Natural killer cell (primary cell): ENCODE results near the gene RPL36. TPM values are rescaled to one million over a fixed set of nuclear protein-coding genes. Genes with fewer than 3 reads are reported as not detected.
"Not testable (repeated sequence)": the region's sequence is repeated elsewhere in the genome, so short reads cannot be mapped to it uniquely, and the experiment has no call there.

Source experiments
- ATAC-seq, 3 donors: fragments of 150-1000 bp in 2 of 3; fragments of 200-7000 bp in 1 of 3; cut with Tn5 transposase; 1 replicate in 1 of 3; 2 replicates in 2 of 3; pipeline ENCODE4 v1.10.0; 2021; ENCODE audit warnings: mild to moderate bottlenecking in 2 of 3, moderate library complexity in 2 of 3
- DNase-seq, 2 donors: peaks; one replicate each; pipeline versions ENCODE4 v3.0.0 to v3.0.0-alpha.2; 2013 to 2021; ENCODE audit warnings: mixed read lengths in 1 of 2
- H3K27ac ChIP-seq: one replicate; pipeline ENCODE4 v1.5.1; 2013; ENCODE audit warnings: mild to moderate bottlenecking, low read length
- H3K27me3 ChIP-seq: one replicate; pipeline ENCODE4 v1.6.1; 2013; ENCODE audit warnings: low read length; ENCODE audit not compliant: control insufficient read depth, insufficient read depth
- H3K36me3 ChIP-seq: one replicate; pipeline ENCODE4 v1.6.1; 2013; ENCODE audit warnings: low read length; ENCODE audit not compliant: control insufficient read depth, insufficient read depth
- H3K4me1 ChIP-seq: one replicate; pipeline ENCODE4 v1.6.1; 2013; ENCODE audit warnings: low read length; ENCODE audit not compliant: control insufficient read depth, insufficient read depth
- H3K4me3 ChIP-seq: one replicate; pipeline ENCODE4 v1.5.1; 2013; ENCODE audit warnings: low read length
- H3K9me3 ChIP-seq: one replicate; pipeline ENCODE4 v1.6.1; 2013; ENCODE audit warnings: low read length; ENCODE audit not compliant: control insufficient read depth, insufficient read depth
- H3K27ac Mint-ChIP-seq, 2 donors: one replicate each; pipeline ENCODE4 v1.8.0; 2022; ENCODE audit warnings: mild to moderate bottlenecking in 2 of 2, mixed read lengths in 2 of 2, moderate library complexity in 1 of 2
- H3K27me3 Mint-ChIP-seq, 2 donors: one replicate each; pipeline ENCODE4 v1.8.0; 2022; ENCODE audit warnings: low read depth in 2 of 2, mixed read lengths in 2 of 2
- H3K36me3 Mint-ChIP-seq: one replicate; pipeline ENCODE4 v1.8.0; 2022; ENCODE audit warnings: mixed read lengths
- H3K4me1 Mint-ChIP-seq, 2 donors: one replicate each; pipeline ENCODE4 v1.8.0; 2022; ENCODE audit warnings: mixed read lengths in 2 of 2
- H3K4me3 Mint-ChIP-seq: one replicate; pipeline ENCODE4 v1.8.0; 2022; ENCODE audit warnings: mild to moderate bottlenecking, moderate library complexity, mixed read lengths
- H3K9me3 Mint-ChIP-seq, 2 donors: one replicate each; pipeline ENCODE4 v1.8.0; 2022; ENCODE audit warnings: mixed read lengths in 2 of 2
- CTCF ChIP-seq: fragments of 200-600 bp; IDR thresholded peaks from one replicate; pipeline ENCODE4 v1.8.0; 2022; ENCODE audit warnings: antibody characterized with exemption
- whole genome bisulfite sequencing: methylation state at CpG from one replicate; pipeline ENCODE4 v1.1.7; 2013; ENCODE audit warnings: missing lambda C conversion rate; ENCODE audit not compliant: insufficient coverage; 5-methylcytosine and 5-hydroxymethylcytosine counted together
- intact Hi-C: fragments of 100-400 bp; cut with micrococcal nuclease; formaldehyde crosslinking; loops from one replicate; pipeline ENCODE4 v1.14.2; 2022
- total RNA-seq, 4 donors: library from RNA; stranded (reverse); fragments of 120-200 nt in 1 of 4; gene quantifications; one replicate each; pipeline versions ENCODE4 v1.2.3 to v1.2.4, GENCODE V29; 2013 to 2022

Gene RPL36
- total RNA-seq, 3 donors from 2014 or later (not counting 1 experiment from before 2014, with no cell fraction given): 363 to 505 (median 459) TPM

- peak within 1 kb of the TSS; percentile 68 for H3K4me3 ChIP-seq
- ATAC-seq: peak; percentile 87 to 96 (median 87)
- H3K4me1 Mint-ChIP-seq: peaks cover 10 to 23% of the 10 kb centered on the region in 2 donors
- peak; percentile 67 for TF ChIP-seq CTCF
- under 1% methylated on average over 90 of the region's 90 CpGs for WGBS
- no peaks in the 10 kb centered on the region for H3K27me3 ChIP-seq
- peak; percentile 96 to 100 for DNase-seq
- H3K27ac ChIP-seq: peak within 1 kb of the TSS; percentile 82
- intact Hi-C loops: loop anchor here (1.0 to 2.0 kb wide), 5 partner anchors 30 to 184 kb away; partner anchors contain the start of genes DUS3L, MICOS13, RPL36 and SAFB
- peaks cover 3% of the 10 kb centered on the region for H3K36me3 ChIP-seq
- no peaks in the 10 kb centered on the region for H3K36me3 Mint-ChIP-seq
- H3K27ac Mint-ChIP-seq: peak within 1 kb of the TSS; percentile 92 to 95
- H3K4me3 Mint-ChIP-seq: peak within 1 kb of the TSS; percentile 89
- H3K9me3 ChIP-seq: no peaks in the 10 kb centered on the region
- H3K27me3 Mint-ChIP-seq: peaks cover 0 to 2% of the 10 kb centered on the region in 2 donors
- no peaks in the 10 kb centered on the region for H3K9me3 Mint-ChIP-seq
- peaks cover 31% of the 10 kb centered on the region for H3K4me1 ChIP-seq
Observed at GRCh38 chr19:5719961-5720790, 30.1 kb downstream of the RPL36 start, which contains the start of the genes CATSPERD and LONP1. CATSPERD (plus strand) TSS chr19:5720637; CDS start chr19:5720738, 101 bp downstream. LONP1 (minus strand) TSS chr19:5720146; CDS start chr19:5720132, 14 bp downstream.

- H3K4me1 ChIP-seq: no peaks in the 10 kb centered on the region
- no peak for TF ChIP-seq CTCF
- ATAC-seq (no peak), DNase-seq (no peak)
- WGBS: 100% methylated on average over 4 of the region's 4 CpGs
- H3K27ac Mint-ChIP-seq: no peak overlapping the region
- peaks cover 2 to 5% of the 10 kb centered on the region in 2 donors for H3K27me3 Mint-ChIP-seq
- H3K4me3 ChIP-seq: no peak overlapping the region
- intact Hi-C loops: no loop called here
- H3K4me3 Mint-ChIP-seq: no peak overlapping the region
- no peaks in the 10 kb centered on the region for H3K36me3 Mint-ChIP-seq
- H3K36me3 ChIP-seq: no peaks in the 10 kb centered on the region
- H3K9me3 Mint-ChIP-seq: no peaks in the 10 kb centered on the region
- no peaks in the 10 kb centered on the region for H3K4me1 Mint-ChIP-seq
- H3K27ac ChIP-seq: no peak overlapping the region
- H3K9me3 ChIP-seq: no peaks in the 10 kb centered on the region
- H3K27me3 ChIP-seq: no peaks in the 10 kb centered on the region
Observed at GRCh38 chr19:5727453-5728050, 37.5 kb downstream of the RPL36 start.

DNA sequence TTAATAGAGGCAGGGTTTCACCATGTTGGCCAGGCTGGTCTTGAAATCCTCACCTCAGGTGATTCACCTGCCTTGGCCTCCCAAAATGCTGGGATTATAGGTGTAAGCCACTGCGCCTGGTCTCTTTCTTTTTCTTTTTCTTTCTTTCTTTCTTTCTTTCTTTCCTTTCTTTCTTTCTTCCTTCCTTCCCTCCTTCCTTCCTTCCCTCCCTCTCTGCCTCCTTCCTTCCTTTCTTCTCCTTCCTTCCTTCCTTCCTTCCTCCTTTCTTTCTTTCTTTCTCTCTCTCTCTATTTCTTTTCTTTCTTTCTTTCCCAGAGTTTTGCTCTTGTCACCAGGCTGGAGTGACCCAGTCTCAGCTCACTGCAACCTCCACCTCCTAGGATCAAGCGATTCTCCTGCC lies 43.1 kb downstream of the RPL36 start:
- H3K36me3 ChIP-seq, H3K36me3 Mint-ChIP-seq: not testable (repeated sequence)
- WGBS: 90% methylated on average over 2 of the region's 2 CpGs

GRCh38 chr19:5738423-5738822 lies 48.3 kb downstream of the RPL36 start:
- WGBS: 91% methylated on average over 8 of the region's 8 CpGs
- no peak overlapping the region for H3K4me3 Mint-ChIP-seq
- H3K27me3 Mint-ChIP-seq: peaks cover 0 to 3% of the 10 kb centered on the region in 2 donors
- Histone ChIP-seq H3K36me3 (no peaks in the 10 kb centered on the region), H3K27ac (no peak overlapping the region), H3K4me3 (no peak overlapping the region), H3K4me1 (no peaks in the 10 kb centered on the region), H3K27me3 (no peaks in the 10 kb centered on the region), H3K9me3 (no peaks in the 10 kb centered on the region)
- no peaks in the 10 kb centered on the region for H3K4me1 Mint-ChIP-seq
- TF ChIP-seq CTCF: no peak
- intact Hi-C loops: no loop called here
- H3K36me3 Mint-ChIP-seq: no peaks in the 10 kb centered on the region
- H3K9me3 Mint-ChIP-seq: no peaks in the 10 kb centered on the region
- DNase-seq: no peak
- ATAC-seq: no peak
- no peak overlapping the region for H3K27ac Mint-ChIP-seq

More for the DNA sequence above, 43.1 kb downstream of the RPL36 start:
- intact Hi-C loops, H3K4me1 ChIP-seq, H3K4me3 Mint-ChIP-seq, H3K27ac Mint-ChIP-seq, H3K27ac ChIP-seq, H3K27me3 ChIP-seq, H3K9me3 Mint-ChIP-seq, DNase-seq, H3K4me1 Mint-ChIP-seq, H3K9me3 ChIP-seq, H3K4me3 ChIP-seq, ATAC-seq, H3K27me3 Mint-ChIP-seq: not testable (repeated sequence)
